NCI-H1930 (cell line): ENCODE results near the gene HDDC3.
A peak's percentile ranks its signal among the peaks of the same experiment; 100 is the strongest.

Source experiments
- DNase-seq, 2 experiments: peaks; one replicate each; lab custom pipeline; 2025; lab: John Stamatoyannopoulos, UW

The HDDC3 gene, protein sequence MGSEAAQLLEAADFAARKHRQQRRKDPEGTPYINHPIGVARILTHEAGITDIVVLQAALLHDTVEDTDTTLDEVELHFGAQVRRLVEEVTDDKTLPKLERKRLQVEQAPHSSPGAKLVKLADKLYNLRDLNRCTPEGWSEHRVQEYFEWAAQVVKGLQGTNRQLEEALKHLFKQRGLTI

DNA sequence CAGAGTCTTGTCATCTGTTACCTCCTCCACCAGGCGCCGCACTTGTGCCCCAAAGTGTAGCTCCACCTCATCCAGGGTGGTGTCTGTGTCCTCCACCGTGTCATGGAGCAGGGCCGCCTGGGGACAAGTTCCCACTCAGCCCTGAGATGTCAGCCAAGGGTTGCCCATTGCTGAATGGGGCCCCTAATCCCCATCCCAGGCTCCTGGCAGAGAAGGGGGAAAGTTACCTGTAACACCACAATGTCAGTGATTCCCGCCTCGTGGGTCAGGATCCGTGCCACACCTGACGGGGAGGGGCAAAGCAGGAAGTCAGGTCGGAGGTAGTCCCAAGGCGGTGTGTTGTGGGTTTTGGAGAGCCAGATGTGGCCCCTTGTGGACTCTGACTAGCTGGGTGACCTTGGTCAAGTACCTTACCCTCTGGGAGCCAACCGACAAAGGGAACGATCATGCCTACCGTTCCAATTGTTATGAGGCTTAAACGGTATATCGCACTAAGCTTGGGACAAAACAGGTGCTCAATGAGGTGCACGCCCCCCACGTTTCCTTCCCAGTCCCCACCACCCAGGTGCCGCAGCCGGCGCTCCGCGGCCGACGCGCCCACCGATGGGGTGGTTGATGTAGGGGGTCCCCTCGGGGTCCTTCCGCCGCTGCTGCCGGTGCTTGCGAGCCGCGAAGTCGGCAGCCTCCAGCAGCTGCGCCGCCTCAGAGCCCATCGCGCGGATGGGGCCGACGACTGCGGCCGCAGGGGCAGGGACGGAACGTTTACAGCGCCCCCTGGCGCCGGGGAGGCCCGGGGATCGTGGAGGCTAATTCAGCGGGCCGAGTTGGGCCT, at the start of gene HDDC3:
TSS of gene HDDC3 (minus strand) at position 722 of the 832 bp plus-strand sequence. CDS start at position 713, 9 bp downstream.
- DNase-seq = peak; percentile 68 to 76

DNA sequence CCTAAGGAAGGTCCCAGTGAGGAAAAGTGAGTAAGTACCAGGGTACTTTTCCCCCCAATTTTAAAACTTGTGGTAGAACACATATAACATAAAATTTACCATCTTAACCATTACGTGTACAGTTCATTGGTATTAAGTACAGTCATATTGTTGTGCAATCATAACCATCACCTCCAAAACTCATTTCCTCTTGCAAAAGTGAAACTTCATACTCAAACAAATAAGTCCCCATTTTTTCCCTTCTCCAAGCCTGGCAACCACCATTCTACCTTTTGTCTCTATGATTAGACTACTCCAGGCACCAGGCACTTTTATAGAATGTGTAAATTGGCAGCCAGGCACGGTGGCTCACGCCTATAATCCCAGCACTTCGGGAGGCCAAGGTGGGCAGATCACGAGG, 49.8 kb upstream of the HDDC3 start:
- no peak for DNase-seq

GRCh38 chr15:90981681-90982080, 49.3 kb upstream of the HDDC3 start:
- DNase-seq = no peak

DNA sequence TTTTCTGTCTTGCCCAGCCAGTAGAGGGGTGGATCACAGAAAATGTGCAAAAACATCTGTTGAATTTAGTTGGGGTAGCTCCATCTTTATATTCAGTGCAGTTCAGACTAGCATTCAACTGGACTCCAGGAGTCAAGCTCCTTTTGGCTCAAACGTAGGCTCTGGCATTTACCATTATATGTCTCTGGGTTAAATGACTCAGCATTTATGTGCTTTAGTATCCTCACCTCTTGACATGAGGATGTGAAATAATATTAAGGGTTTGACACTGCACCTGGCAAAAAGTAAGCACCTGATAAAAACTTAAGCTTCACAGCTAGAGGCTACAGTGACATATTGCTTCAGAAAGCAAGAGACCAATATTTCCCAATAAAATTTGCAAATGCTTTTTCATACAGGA, 47.2 kb upstream of the HDDC3 start:
- DNase-seq = no peak

DNA sequence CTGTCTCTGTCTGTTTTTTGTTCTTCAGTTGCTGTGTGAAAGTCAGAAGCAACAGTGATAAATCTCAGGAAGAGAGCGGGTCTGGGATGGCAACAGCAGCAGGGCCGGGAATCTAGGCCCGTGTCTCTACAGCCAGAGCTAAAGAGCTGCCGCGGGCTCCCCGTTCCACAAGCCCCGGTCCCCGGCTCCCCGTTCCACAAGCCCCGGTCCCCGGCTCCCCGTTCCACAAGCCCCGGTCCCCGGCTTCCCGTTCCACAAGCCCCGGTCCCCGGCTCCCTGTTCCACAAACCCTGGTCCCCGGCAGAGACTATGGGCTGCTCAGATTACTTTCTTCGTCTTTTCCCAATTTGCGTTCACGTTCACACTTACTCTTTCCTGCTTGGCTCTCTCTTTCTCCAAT, 41.9 kb upstream of the HDDC3 start:
- DNase-seq = no peak

DNA sequence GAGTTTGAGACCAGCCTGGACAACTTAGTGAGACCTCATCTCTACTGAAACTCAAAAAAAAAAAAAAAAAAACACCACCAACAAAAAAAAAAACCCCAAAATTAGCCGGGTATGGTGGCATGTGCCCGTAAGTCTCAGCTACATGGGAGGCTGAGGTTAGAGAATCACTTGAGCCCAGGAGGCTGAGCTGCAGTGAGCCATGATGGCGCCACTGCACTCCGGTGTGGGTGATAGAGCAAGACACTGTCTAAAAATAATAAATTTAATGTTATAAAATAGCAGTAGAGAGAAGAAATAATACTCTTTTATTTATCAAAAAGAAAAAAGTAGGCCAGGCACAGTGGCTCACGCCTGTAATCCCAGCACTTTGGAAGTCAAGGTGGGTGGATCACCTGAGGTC, 39.8 kb upstream of the HDDC3 start:
- no peak for DNase-seq

- DNase-seq = no peak
Observed at GRCh38 chr15:90970274-90970673, 37.9 kb upstream of the HDDC3 start.

DNA sequence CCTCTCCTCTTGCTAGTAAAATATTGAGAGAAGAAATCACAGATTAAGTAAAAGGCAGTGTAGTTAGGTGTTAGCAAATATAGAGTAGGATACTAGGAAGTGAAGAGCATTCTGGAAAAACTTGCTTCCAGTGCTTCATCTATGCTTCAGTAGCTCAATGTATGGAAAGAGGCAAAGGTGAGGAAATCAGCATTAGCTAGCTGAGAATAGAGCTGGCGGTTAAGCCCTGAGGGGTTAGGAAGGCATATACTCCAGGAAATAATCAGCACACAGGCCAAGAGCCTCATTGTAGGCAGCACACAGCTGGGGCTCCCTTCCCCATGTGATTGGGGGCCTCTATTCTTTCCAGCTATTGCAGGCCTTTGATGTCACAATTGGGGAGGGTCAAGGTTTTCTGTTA, 36.1 kb upstream of the HDDC3 start:
- no peak for DNase-seq

DNA sequence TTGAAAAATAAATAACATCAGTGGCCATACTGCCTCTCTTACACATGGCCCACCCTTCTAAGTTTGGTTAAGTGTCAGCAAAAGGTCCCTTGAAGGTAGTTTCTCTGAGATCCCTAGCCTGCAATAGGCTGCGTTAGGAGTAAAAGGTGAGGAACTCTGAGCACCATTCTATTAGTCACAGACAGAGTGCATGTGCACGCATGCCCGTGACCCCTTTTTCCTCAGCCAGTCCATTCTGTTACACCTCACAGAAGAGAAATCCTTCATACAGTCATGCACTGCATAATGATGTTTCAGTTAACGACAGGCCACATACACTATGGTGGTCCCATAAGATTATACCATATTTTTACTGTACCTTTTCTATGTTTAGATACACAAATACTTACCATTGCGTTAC, 34.9 kb upstream of the HDDC3 start:
- no peak for DNase-seq

DNA sequence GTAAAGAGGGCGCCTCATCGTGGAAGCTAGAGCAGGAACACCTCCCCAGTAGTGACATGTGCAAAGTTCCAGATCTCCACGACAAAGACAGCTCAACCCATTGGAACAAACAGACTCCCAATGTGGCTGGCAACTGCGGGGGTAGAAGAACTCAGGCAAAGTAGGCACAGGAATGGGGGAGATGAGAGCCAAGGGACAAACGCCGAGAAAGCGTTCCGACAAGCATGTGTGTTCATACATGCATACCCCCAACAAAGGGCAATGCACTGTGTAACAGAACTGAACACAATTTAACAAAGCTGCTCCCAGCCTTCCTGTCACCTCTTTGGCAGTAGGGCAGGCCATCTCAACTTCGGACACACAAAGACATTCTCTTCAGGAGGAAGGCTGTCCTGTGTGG, 33.9 kb upstream of the HDDC3 start:
- DNase-seq = no peak

- DNase-seq = no peak
Observed at GRCh38 chr15:90962021-90962420, 29.7 kb upstream of the HDDC3 start.

- DNase-seq = no peak
Observed at GRCh38 chr15:90960298-90961091, 28.1 kb upstream of the HDDC3 start.

GRCh38 chr15:90959894-90960293, 27.5 kb upstream of the HDDC3 start:
- no peak for DNase-seq

- no peak for DNase-seq
Observed at GRCh38 chr15:90959028-90959595, 26.8 kb upstream of the HDDC3 start.

- DNase-seq = no peak
Observed at GRCh38 chr15:90957791-90958190, 25.4 kb upstream of the HDDC3 start.

- DNase-seq = no peak
Observed at GRCh38 chr15:90957031-90957790, 24.9 kb upstream of the HDDC3 start.

- DNase-seq = no peak
Observed at GRCh38 chr15:90956274-90957030, 24.1 kb upstream of the HDDC3 start.

DNA sequence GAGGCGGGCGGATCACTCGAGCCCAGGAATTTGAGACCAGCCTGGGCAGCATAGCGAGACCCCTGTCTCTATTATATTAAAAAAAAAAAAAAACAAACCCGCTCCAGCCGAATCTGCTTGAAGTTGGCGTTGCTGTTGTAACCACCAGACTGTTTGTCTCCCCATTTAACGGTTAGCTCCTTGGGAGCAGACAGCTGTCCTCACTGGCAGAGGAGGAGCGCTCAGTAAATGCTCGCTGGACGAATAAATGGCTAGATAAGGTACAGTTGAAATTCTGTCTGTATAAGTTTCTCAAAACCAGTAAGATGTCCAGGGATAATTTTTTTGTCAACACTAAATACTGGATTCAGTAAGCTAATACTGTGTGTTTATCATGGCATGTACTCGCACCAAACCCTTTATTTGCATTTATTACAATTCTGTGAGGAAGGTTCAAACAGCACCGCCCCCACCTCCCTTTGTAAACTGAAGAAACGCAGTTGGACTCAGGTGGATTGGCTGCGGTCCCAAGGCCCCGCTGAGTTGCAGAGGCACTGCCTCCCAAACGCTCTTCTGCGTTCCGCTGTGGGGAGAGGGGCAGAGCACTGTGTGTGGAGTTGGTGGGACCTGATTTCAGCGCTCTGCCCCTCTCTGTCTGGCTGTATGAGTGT, 23.4 kb upstream of the HDDC3 start:
- no peak for DNase-seq

- peak; percentile 67 to 83 for DNase-seq
Observed at GRCh38 chr15:90954712-90955623, 22.6 kb upstream of the HDDC3 start, which contains the start of gene RCCD1. Gene RCCD1 (plus strand): TSS chr15:90954884. CDS start chr15:90956735, 1,851 bp downstream.
